Neural cell (in vitro differentiated cells): ENCODE results near the gene NR1H3.

ENCODE experiments used
- CTCF ChIP-seq: fragments of 450-650 bp; IDR thresholded peaks from 2 replicates; pipeline ENCODE4 v1.5.1; 2014; ENCODE audit warnings: antibody characterized with exemption, mild to moderate bottlenecking, moderate library complexity; ENCODE audit not compliant: poor library complexity, severe bottlenecking
- EP300 ChIP-seq: fragments of 450-650 bp; conservative IDR thresholded peaks from 2 replicates; pipeline ENCODE4 v1.6.1; 2014; ENCODE audit warnings: antibody characterized with exemption, mild to moderate bottlenecking, moderate library complexity; ENCODE audit not compliant: poor library complexity, severe bottlenecking
- EZH2 ChIP-seq: fragments of 200-600, 300-800 bp; shearing (Covaris generic), sonication (generic); IDR thresholded peaks from 2 replicates; pipeline ENCODE4 v1.6.1; 2014; ENCODE audit warnings: antibody characterized with exemption, low read length, borderline replicate concordance, mild to moderate bottlenecking; ENCODE audit not compliant: insufficient read depth, poor library complexity, severe bottlenecking

DNA sequence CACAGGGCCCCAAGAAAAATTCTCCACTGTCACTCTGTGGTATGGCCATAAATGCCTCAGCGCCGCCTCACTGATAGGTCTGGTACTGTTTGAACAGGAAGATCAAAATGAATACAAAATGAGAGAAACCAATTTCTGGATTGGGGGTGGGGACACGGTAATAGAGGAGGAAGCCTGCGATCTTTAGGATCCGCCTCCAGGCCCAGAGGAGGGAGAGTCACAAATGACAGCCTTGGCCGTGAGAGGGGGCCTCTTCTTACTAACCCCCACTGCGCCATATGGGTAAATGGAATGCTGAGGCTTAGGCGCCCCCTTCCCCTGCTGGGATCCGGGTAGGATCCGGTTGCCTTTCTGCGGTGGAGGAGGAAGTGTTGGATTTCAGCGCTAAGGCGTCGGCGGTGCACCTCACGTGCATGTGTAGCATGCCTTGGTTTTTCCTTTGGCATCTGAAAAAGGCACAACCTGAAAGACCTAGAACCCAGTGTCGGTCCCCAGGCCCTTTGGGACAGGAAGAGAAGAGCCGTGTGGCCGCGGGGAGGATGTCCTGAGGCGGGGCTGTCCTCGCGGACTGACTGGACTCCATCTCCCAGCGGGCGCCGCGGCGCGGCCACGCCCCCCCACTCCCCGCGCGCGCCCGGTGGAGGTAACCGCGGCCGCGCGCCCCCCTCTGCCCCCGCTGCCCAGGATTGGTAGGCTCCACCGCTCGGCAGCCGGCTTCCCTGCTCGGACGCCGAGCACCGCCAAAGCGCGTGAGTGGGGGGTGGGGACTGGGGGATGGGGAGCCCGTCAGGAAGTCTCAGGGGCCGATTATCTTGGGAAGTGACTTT is 11.4 kb downstream of the NR1H3 start:
- TF ChIP-seq CTCF (peak; percentile 49), EP300 (no peak), EZH2 (no peak)
